Measurements from ENCODE around the gene THOP1. TPM values are rescaled to one million over a fixed set of nuclear protein-coding genes. Genes with fewer than 3 reads are reported as not detected.
A peak's percentile ranks its signal among the peaks of the same experiment; 100 is the strongest.
"Not testable (repeated sequence)": the region's sequence is repeated elsewhere in the genome, so short reads cannot be mapped to it uniquely, and the experiment has no call there.

The THOP1 gene
- polyA plus RNA-seq, 10 donors: 34.6 to 54.8 (median 42.9) TPM

DNA sequence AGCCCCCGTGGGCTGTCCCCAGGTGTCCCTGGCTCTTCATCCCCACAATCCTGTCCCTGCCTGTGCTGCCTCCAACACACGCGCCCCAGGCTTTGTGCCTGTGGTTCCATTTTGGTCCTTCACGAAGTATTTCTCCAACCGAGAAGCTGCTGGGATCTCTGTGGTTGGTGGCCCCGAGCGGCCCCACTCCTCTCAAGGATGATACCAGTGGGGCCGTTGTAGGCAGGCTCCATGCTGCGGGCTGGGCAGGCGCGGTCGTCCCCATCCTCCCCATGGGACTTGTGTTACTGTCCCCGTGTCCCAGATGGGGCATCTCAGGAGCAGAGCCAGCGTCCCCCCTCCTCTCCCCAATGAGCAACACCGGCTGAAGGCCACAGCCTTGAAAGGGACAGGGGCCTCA lies 30.6 kb downstream of the THOP1 start:
- DNase-seq: no peak

DNA sequence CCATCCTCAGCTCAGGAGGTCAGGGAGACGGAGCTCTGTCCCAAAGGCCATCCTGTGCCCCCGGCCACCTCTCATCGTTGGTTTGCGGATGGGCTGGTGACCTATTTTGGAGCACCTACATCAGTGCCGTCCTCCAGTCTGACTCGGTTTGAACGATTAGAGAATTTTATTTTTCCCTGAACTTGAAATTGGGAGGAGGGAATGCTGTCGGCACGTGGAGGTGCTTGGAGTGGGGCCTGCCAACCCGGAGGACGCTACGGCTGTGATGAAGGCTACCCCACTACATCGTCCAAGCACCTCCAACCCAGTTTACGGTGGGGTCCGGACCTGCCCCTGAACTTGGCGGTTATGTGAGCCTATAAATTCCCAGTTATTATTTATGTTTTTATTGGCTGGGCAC lies 31.3 kb downstream of the THOP1 start:
- DNase-seq: no peak

DNA sequence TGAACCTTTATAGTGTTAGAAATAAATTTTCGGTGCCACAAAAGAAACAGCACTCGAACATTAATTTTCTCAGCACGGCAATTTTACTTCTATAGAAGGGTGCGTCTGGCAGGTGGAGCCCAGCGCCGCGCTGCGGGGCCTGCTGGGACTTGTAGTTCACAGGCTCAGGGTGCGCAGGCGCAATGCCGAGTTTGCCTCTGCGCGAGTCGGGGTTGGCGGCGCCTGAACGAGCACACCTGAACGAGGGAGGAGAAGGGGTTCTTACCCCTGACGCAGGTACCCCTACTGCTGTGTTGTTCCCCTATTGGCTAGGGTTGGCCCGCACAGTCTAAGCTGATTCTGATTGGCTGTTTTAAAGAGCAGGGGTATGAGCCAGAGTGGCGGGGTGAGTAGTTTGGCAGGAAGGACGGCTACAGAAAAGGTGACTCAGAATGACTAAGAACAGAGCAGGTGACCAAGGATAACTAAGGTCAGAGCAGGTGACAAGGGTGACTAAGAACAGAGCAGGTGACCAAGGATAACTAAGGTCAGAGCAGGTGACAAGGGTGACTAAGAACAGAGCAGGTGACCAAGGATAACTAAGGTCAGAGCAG lies 32.0 kb downstream of the THOP1 start:
- not testable (repeated sequence) for DNase-seq

DNA sequence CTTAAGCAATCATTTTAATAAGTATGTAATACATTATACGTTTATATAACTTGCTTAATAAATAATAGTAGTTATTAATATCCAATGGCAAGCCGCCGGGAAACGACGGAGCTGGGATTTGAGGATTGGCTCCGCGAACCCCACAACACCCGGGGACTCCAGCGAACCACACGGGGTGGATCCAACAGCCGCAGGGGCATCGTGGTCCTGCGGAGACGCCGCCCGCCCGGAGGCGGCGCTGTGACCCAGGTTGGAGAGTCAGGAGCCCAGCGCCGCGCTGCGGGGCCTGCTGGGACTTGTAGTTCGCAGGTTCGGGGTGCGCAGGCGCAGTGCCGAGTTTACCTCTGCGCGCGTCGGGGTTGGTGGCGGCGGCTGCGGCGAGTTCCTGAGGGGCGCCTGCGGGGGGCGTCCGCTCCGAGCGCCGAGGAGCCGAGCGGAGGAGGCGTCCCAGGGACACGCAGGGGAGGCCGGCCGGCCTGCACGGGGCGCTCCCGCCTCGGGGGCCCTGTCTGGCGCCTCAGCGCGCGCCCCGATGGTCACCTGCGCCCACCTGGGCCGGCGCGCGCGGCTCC lies 34.3 kb downstream of the THOP1 start, which contains the start of gene ZNF554:
Gene ZNF554, plus strand, starts transcription at position 329 of the 572 bp plus-strand sequence. Its CDS starts 204 bp downstream, at position 533.
- peak; percentile 94 to 98 (median 97) for DNase-seq

DNA sequence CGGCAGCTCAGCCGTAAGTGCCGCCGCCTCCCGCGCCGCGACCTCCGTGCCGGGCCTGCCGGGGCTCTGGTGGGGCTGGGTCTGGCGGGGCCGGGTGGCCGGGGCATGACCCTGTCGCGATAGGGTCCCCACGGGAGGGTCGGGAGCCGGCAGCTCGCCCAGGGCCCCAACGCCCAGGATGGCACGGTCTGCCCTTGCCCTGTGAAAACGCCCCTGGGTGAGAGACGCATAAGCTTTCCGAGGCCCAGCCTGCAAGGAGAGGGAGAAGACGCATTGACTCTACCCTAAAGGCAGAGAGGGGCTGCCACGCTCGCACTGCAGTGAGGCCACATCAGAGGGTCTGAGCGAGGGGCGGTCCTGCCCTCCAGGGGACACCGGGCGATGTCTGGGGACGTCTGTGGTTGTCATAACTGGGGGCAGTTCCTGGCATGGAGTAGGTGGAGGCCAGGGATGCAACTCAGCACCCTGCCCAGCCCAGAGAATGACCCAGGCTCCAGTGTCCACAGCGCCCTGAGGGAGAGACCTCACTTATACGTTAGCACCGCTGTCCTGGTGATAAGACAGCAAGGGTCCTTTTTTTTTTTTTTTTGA lies 34.9 kb downstream of the THOP1 start:
- DNase-seq: peak in 1 of 3 donors; percentile 42

DNA sequence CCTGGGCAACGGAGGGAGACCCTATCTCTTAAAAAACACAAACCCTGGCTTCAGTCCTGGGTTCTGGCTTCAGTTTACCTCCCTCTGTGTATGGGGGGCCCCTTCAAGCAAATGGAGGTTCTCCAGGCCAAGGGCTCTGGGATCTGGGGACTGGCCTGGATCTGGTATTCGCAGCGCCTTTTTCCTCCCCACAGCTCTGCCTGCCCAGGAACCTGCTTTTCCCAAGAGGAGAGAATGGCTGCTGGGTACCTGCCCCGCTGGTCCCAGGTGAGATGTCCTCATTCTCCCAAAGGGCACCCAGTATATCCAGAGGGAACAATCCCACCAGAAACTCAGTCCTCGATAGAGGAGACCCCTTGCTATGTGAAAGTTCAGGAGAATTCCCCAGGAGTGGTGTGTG lies 37.5 kb downstream of the THOP1 start:
- no peak for DNase-seq

DNA sequence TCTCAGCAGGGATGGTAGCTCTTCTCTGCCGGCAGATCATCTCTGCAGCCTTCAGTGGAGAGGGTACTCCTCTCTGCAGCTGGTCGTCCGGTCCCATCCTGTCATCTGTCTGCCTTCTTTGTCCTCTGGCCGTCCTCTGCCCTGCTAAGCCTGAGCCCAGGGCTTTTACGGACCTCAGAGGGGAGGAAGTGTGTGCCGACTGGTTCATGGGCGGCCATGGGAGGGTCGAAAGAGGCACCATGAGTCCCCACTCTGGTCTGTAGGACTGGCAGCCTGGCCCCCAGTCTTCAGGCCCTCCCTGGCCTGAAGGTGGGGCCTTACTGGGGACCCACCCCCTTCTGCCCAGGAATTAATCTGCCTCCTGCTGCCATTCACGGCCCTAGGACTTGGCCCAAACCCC lies 38.3 kb downstream of the THOP1 start:
- no peak for DNase-seq

DNA sequence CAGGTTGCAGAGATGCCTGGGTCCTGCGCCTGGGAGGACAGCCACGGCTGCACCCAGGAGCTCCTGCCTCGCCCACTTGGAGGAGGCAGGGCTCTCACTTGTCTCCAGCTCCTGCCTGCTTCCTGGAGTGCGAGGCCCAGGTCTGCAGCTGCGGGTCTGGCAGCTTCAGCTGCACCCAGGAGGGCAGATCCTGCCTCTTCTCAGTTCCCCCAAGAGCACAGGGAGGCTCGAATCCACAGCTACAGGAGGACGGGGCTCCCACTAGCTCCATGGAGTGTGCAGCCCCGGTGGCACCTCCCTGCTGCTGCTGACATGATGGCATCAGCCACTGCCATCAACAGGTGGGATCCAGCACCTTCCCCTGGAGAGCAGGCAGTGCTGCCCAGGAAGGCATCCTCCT lies 38.8 kb downstream of the THOP1 start:
- no peak for DNase-seq

DNA sequence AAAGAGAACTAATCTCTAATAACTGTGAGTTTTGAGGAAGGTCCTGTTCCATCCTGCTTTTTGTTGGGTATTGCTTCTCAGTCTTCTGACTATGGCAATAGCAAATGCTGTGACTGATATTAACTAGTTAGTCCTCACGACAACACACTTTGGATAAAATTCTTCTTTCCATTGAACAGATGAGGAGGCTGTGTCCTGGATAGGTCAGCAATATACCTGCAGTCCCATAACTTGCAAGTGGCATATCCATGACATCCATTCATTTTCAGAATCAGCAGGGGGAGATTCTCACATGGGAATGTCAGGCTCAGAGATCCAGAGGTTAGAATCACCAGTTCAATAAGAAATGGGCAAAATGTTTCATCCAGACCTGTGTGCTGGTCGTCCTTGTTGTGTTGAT lies 41.7 kb downstream of the THOP1 start:
- DNase-seq: no peak

DNA sequence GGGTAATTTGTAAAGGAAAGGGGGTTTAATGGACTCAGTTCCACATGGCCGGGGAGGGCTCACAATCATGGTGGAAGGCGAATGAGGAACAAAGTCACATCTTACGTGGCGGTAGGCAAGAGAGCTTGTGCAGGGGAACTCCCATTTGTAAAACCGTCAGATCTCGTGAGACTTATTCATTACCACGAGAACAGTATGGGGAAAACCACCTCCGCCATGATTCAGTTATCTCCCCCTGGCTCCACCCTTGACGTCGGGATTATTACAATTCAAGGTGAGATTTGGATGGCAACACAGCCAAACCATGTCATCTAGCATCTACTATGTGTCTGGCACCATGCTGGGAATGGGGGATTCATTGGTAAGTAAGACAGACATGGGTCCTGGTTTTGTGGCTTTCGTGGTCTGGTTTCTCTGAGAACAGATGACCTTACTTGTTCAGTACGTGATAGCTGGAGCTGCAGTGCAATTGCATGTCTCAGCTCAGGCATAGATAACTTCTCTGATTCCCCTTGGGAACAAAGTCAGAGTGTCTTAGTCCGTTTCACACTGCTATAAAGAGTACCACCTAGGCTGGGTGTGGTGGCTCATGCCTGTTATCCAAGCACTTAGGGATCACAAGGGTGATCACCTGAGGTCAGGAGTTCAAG lies 42.7 kb downstream of the THOP1 start:
- DNase-seq: no peak

DNA sequence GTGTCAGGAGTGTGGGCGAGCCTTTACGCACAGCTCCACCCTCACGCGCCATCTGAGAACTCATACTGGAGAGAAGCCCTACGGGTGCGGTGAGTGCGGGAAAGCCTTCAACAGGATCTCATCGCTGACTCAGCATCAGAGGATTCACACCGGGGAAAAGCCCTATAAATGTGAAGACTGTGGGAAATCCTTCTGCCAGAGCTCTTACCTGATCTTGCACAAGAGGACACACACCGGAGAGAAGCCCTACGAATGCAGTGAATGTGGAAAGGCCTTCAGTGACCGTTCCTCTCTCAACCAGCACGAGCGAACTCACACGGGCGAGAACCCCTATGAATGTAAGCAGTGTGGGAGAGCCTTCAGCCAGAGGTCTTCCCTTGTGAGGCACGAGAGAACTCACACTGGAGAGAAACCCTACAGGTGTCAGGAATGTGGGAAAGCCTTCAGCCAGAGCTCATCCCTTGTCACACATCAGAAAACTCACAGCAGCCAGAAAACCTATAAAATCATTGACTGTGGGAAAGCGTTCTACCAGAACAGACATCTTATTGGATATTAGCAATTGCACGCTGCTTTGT lies 49.1 kb downstream of the THOP1 start:
- no peak for DNase-seq

DNA sequence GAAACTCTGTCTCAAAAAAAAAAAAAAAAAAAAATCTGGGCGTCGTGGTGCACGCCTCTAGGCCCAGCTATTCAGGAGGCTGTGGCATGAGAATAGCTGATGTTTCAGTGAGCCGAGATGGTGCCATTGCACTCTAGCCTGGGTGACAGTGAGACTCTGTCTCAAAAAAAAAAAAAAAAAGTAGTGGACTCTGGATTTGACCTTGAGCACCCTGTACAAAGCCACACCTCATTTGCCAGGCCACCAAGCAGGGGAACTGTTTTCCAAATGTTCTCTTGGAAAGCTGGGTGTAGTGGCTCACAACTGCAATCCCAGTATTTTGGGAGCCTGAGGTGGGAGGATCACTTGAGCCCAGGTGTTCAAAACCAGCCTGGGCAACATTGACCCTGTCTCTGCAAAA lies 52.1 kb downstream of the THOP1 start:
- DNase-seq: no peak

DNA sequence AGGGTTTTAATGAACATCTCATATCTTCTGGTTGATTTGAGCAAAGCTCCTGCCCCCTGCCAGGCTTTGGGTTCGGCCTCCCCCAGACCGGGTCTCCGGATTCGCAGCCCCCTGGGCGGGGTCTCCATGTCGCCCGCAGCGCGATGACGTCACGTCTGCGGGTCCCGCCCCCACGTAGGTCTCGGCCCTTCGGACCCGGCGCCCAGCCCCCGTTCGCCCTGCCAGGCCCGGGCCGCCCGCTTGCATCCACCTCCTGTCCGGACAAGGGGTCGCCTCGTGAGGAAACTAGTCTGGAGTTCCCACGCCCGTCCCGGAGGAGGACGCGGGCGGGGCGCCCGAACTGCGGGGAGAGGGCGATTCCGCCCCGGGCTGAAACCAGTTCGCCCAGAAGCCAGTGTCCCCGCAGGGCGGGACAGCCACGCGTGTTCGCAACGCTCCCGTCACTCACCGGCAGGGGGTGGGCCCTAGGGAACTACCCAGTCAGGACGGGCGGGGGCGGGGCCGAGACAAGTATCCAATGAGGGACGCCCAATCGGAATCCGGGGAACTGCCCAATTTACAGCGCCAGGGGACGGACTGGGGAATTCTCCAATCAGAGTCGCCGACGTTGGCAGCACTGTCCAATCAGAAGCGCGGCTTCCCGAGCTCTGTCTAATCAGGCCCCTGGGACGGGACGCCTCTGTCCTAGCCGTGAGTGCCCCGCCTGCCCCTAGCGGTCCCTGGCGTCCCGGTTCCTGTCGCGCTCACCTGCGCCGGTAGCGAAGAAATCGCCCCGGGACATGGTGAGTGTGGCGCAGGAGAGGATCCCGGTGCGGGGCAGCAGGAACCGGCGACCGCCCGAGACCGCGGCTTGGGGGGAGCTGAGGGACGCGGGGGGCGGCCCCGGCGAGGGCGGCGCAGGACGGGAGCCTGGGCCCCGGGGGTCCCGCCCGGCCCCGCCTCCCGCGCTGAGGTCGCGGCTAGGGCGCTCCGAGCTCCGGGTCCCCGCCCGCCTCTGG lies 55.8 kb downstream of the THOP1 start, which contains the start of gene ZNF555:
Gene ZNF555, plus strand, starts transcription at position 682 of the 998 bp plus-strand sequence. Its CDS starts 98 bp downstream, at position 780.
- DNase-seq: peak; percentile 99

DNA sequence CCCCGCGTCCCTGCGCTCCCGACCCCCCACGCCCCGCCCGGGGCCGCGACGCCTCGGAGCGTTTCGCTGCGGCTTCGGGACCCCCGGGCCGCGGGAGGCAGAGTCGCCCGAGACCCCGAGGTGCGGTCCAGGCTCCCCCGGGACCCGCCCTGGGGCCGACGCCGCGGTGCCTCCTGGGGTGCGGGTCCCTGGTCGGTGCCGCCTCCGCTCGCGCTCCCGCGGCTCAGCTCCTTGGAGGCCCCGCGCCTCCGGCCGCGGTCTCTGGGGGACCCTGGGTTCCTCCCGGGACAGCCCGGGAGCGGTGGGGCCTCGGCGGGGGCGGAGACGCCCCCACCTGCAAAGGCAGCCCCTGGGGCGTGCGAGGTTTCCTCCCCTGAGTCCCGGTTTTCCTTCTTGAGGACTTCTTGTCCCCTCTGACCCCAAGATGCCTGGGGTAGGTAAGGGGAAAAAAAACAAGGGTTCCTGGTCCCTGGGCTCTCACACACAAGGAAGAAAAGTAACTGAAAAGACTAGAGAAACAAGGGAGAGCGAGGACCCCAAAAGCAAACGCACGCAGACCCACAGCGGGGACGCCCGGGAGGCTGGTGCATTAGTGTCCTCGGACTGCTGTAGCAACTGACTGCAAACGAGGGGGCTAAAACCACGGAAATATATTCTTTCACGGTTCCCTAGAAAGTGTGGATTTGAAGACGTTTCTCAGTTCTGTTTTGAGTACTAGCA lies 56.7 kb downstream of the THOP1 start:
- peak in 1 of 3 donors; percentile 25 for DNase-seq

DNA sequence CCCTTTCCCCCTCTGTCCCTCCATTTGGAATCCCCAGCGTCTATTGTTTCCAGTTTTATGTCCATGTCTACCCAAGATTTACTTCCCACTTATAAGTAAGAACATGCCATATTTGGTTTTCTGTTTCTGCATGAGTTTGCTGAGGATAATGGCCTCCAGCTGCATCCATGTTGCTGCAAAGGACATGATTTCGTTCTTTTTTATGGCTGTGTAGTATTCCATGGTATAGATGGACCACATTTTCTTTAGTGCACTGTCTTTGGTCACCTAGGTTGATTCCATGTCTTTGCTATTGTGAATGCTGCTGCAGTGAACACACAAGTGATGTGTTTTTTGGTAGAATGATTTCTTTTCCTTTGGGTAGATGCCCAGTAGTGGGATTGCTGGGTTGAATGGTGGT lies 59.8 kb downstream of the THOP1 start:
- DNase-seq: no peak

DNA sequence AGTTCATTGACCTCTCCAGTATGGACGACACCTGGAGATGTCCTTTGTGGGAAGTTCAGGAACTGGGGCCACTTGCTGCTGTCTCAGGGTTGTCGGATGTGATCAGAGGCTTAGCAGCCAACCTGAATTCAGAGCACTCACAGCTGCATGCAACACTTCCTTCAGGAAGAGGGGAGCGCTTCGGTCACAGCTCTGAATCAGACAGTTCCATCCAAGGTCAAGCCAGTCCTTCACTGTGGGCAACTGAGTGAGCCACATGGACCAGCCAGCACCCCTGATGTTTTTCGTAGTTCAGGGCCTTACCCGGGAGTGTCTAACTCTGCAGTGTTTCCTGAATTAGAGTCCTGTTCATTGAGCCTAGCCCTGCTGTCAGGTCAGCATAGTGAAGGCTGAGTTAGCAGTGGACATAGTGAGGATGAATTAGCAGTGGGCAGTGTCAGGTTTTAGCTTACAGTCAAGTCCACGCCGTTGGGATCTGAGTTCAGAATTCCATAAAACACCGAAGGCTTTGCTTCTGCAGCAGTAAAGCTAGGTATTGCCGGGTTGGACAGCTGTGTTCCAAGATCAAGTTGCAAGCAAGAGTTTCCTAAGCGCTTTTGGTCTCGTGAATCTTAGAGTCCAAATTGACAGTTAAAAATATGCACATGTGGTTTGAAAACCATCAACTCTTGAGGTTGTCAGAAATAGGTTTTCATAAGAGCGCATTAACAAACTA lies 61.0 kb downstream of the THOP1 start:
- peak; percentile 22 to 41 (median 28) for DNase-seq

DNA sequence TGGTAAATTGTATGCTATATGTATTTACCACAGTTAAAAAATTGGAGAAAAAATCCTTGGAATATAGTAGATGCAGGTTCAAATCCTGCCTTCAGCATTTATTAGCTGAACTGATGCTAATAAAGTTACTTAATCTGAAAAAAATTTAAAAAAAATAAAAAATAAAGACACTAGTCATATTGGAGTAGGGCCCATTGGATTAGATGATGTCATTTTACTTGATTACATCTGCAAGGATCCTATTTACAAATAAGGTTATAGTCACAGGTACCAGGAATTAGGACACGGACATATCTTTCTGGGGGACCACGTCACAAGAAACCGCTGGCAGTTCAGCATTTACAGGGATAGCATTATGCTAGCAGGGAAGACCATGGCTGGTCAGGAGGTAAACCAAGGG lies 62.2 kb downstream of the THOP1 start:
- no peak for DNase-seq

DNA sequence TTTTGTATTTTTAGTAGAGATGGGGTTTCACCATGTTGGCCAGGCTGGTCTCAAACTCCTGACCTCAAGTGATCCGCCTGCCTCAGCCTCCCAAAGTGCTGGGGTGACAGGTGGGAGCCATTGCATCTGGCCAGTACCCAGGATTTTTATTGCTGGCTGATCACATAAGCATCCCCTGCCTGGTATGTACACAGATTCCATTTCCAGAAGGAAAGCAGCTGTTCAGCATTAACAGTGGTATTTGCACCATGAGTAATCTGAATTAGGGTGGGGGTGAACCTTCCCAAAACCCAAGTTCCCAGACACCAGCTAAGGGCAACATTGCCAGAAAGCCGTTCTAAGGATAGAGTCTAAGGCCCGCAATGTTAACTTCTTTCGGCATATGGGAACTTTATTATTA lies 63.3 kb downstream of the THOP1 start:
- peak; percentile 68 to 76 (median 76) for DNase-seq

DNA sequence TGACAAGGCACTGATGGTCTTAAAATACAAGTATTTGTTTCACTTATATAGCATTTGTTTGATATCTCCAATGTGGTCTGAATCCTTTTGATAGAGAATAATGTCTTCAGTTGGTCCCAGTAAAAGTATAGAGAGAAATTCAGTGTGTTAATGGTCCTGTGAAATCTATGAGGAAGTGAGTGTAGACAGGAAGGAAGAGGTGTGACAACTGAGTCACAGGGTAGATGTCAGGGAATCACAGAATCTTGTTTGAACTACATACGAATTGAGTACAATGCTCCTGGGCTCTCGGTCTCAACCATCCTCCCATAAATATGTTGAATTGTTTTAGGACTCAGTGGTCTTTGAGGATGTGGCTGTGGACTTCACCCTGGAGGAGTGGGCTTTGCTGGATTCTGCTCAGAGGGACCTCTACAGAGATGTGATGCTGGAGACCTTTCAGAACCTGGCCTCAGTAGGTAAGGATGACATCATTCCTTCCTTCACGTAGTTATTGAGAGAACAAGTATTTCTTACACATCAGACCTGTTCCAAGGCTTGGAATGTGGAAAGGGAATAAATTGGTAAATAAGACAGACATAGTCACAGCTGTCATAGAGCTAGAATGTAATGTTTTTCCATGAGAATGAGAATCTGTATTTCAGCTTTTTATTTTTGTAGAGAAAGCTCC lies 65.1 kb downstream of the THOP1 start:
- no peak for DNase-seq

Data from muscle of back (tissue), 11 donors.